ENCODE results near the gene VTI1A. TPM values are rescaled to one million over a fixed set of nuclear protein-coding genes. Genes with fewer than 3 reads are reported as not detected.

Gene VTI1A
- polyA plus RNA-seq, 1 of the 3 experiments (the other 2 are of a cell fraction) = 8.3 TPM

- WGBS (ENCODE audit: low lambda C conversion rate) = 91% methylated on average over 1 of the region's 1 CpG
- Histone ChIP-seq H4K20me1 (ENCODE audit: insufficient read depth) (no peaks in the 10 kb centered on the region), H3K9me3 (no peaks in the 10 kb centered on the region), H3K27ac (ENCODE audit: low read depth in 2 of 2, low read length in 1 of 2) (no peak overlapping the region), H3K4me1 (ENCODE audit: control insufficient read depth in 1 of 2, insufficient read depth in 2 of 2, low read depth in 1 of 2, low read length in 1 of 2) (peaks cover 0 to 18% of the 10 kb centered on the region in 2 experiments; a peak in 2 of 4 replicates), H3K4me2 (no peak overlapping the region), H3K9me2 (no peaks in the 10 kb centered on the region), H3F3A (replicated peaks; ENCODE audit: insufficient read depth) (no peaks in the 10 kb centered on the region), H3K4me3 (ENCODE audit: low read depth in 2 of 2, low read length in 1 of 2) (no peak overlapping the region), H2AFZ (ENCODE audit: low read depth) (no peak overlapping the region), H3K9ac (no peak overlapping the region), H3K36me3 (replicated peaks in 1 of 2; ENCODE audit: control insufficient read depth in 1 of 2, insufficient read depth in 2 of 2, low read length in 1 of 2) (peaks cover 0 to 3% of the 10 kb centered on the region in 2 experiments), H3K79me2 (ENCODE audit: insufficient read depth) (no peaks in the 10 kb centered on the region), H3K27me3 (ENCODE audit: insufficient read depth) (no peaks in the 10 kb centered on the region)
- ChIA-PET POLR2A (no interaction called here), CTCF (interaction anchor here (0.6 kb wide), 1 partner anchor 49 kb away, joined by 3 read pairs; no protein-coding TSS in a partner anchor)
- DNase-seq = no peak
- TF ChIP-seq IRF3 (IDR thresholded peaks at IDR 0.05; ENCODE audit: low read depth, low read length) = no peak
- no peak for TF ChIP-seq EZH2phosphoT487 (IDR thresholded peaks at IDR 0.05; ENCODE audit: borderline replicate concordance, low read depth)
- no peak for TF ChIP-seq REST (IDR thresholded peaks at IDR 0.05; ENCODE audit: low read depth, low read length)
- TF ChIP-seq TAF1 (IDR thresholded peaks at IDR 0.05; ENCODE audit: borderline replicate concordance, low read depth, low read length) = no peak
- no peak for TF ChIP-seq ELF1 (IDR thresholded peaks at IDR 0.05)
- TF ChIP-seq NRF1 (IDR thresholded peaks at IDR 0.05; ENCODE audit: low read depth, low read length) = no peak
Measured at GRCh38 chr10:112680586-112680985, 233.6 kb downstream of the VTI1A start.

GRCh38 chr10:112687647-112688046, 240.6 kb downstream of the VTI1A start:
- no peaks in the 10 kb centered on the region for H3K36me3 ChIP-seq (replicated peaks in 1 of 2; ENCODE audit: control insufficient read depth in 1 of 2, insufficient read depth in 2 of 2, low read length in 1 of 2)
- ChIA-PET CTCF (no interaction called here), POLR2A (no interaction called here)
- no peak overlapping the region for H2AFZ ChIP-seq (ENCODE audit: low read depth)
- no peak overlapping the region for H3K4me2 ChIP-seq
- no peaks in the 10 kb centered on the region for H3K9me2 ChIP-seq
- H3K9me3 ChIP-seq = no peaks in the 10 kb centered on the region
- no peaks in the 10 kb centered on the region for H3K79me2 ChIP-seq (ENCODE audit: insufficient read depth)
- no peak for DNase-seq
- no peaks in the 10 kb centered on the region for H3K27me3 ChIP-seq (ENCODE audit: insufficient read depth)
- 72% methylated on average over 4 of the region's 4 CpGs for WGBS (ENCODE audit: low lambda C conversion rate)
- H4K20me1 ChIP-seq (ENCODE audit: insufficient read depth) = no peaks in the 10 kb centered on the region
- TF ChIP-seq MXI1 (IDR thresholded peaks at IDR 0.05; ENCODE audit: low read depth, low read length) (no peak), TCF12 (IDR thresholded peaks at IDR 0.05) (peak; percentile 28), USF2 (IDR thresholded peaks at IDR 0.05; ENCODE audit: borderline replicate concordance, low read depth, low read length) (no peak), PBX3 (IDR thresholded peaks at IDR 0.05) (0 out of 2 replicates have a peak, but pooled peaks have one; percentile 28)
- no peak overlapping the region for H3K9ac ChIP-seq
- H3K4me1 ChIP-seq (ENCODE audit: control insufficient read depth in 1 of 2, insufficient read depth in 2 of 2, low read depth in 1 of 2, low read length in 1 of 2) = no peaks in the 10 kb centered on the region
- no peaks in the 10 kb centered on the region for H3F3A ChIP-seq (replicated peaks; ENCODE audit: insufficient read depth)
- no peak overlapping the region for H3K4me3 ChIP-seq (ENCODE audit: low read depth in 2 of 2, low read length in 1 of 2)
- H3K27ac ChIP-seq (ENCODE audit: low read depth in 2 of 2, low read length in 1 of 2) = no peak overlapping the region
